Endothelial cell of coronary artery (primary cell): ENCODE data around the gene WNK1. TPM values are rescaled to one million over a fixed set of nuclear protein-coding genes. Genes with fewer than 3 reads are reported as not detected.

Source experiments
- total RNA-seq: library from RNA; depleted of rRNA; stranded (reverse); fragments of >200 nt; gene quantifications from 2 replicates; pipeline ENCODE4 v1.2.3, GENCODE V29; 2014

WNK1 gene
- total RNA-seq, result 49.0 and 86.5 TPM in 2 replicates

DNA sequence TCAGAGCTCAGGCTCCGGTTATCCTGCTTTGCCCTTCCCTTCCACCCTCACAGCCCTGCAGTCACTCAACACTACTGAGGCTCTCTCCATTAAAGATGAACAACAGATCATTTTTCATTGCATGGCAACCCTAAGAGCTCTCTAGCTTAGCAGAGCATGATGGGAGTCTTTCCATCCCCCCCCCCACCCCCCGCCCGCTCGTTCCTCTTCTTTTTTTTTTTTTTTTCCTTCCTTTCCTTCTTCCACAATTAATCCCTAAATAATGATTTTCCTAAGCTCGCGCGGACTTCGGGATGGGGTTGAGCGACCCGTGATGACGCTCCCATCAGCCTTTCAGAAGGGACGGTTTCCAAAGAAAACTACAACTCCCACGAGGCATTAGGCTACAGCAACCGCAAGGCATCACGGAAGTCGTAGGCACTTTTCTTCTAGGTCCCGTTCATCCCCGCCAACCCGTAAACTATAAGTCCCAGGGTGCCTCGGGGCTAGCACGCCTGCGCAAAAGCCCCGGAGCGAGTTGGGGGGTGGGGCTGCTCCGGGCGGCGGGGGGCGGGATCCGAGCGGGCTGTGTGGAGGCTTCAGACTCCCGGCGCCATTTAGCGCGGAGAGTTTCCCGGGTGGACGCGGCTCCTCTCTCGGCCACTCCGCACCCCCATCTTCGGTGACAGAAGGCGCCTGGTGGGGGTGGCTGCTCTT is at the start of gene WNK1:
TSS of gene WNK1 (plus strand) at position 581 of the 696 bp plus-strand sequence. CDS start 987 bp downstream, outside the sequence.

DNA sequence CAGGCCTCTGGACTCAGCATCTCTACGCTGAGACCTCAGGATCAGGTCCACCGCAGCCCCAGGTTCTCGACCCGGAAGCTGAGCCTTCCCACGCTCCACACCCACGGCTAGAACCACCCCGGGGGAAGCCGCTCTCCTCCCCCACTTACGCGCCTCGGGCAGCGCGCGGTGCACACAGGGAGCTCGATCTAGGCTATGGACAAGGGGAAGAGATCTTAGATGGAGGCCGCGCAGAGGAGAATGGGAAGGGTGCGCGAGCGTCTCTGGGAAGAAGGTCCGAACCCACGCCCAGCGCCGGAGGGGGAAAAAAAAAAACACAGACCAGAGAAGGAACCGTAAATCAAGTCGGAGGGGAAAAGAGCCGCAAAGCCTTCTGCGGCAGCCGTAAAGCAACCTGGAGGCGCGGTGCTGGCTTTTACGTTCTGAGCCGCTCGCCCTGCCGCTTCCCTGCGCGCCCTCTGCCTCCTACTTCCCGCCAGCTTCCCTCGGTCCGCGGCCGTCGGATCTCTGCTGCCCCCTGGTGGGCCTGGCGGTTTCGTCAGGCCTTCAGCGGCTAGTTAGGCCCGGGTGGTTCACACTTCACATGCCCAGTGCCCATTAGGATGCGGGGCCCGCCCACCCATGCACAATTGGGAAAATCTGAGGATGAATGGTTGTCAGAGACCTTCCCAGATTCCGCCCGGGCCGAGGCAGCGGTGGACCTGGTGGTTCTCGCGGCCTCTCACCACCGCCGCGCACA is 197.2 kb downstream of the WNK1 start, which contains the start of gene RAD52:
TSS of gene RAD52 (minus strand) at position 242 of the 739 bp plus-strand sequence. CDS start 16,636 bp downstream, outside the sequence.

Other genes starting within 250 kb of the WNK1 start
- gene NINJ2, start 89.1 kb upstream of the WNK1 start, total RNA-seq, result 0.28 and 0.90 TPM in 2 replicates
- gene RAD52, start 197.1 kb downstream of the WNK1 start, total RNA-seq, result 10.7 and 13.5 TPM in 2 replicates
- 22.7 and 39.4 TPM in 2 replicates for gene ERC1, start 238.6 kb downstream of the WNK1 start, total RNA-seq